ENCODE data around the gene NAGS.

NAGS gene

GRCh38 chr17:44006598-44007345 lies 2.4 kb downstream of the NAGS start (continued):
- TF ChIP-seq, protein P1, sequence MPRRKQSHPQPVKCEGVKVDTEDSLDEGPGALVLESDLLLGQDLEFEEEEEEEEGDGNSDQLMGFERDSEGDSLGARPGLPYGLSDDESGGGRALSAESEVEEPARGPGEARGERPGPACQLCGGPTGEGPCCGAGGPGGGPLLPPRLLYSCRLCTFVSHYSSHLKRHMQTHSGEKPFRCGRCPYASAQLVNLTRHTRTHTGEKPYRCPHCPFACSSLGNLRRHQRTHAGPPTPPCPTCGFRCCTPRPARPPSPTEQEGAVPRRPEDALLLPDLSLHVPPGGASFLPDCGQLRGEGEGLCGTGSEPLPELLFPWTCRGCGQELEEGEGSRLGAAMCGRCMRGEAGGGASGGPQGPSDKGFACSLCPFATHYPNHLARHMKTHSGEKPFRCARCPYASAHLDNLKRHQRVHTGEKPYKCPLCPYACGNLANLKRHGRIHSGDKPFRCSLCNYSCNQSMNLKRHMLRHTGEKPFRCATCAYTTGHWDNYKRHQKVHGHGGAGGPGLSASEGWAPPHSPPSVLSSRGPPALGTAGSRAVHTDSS (tag by site-specific recombination; IDR thresholded peaks at IDR 0.05): no peak
- TF ChIP-seq, protein P2, sequence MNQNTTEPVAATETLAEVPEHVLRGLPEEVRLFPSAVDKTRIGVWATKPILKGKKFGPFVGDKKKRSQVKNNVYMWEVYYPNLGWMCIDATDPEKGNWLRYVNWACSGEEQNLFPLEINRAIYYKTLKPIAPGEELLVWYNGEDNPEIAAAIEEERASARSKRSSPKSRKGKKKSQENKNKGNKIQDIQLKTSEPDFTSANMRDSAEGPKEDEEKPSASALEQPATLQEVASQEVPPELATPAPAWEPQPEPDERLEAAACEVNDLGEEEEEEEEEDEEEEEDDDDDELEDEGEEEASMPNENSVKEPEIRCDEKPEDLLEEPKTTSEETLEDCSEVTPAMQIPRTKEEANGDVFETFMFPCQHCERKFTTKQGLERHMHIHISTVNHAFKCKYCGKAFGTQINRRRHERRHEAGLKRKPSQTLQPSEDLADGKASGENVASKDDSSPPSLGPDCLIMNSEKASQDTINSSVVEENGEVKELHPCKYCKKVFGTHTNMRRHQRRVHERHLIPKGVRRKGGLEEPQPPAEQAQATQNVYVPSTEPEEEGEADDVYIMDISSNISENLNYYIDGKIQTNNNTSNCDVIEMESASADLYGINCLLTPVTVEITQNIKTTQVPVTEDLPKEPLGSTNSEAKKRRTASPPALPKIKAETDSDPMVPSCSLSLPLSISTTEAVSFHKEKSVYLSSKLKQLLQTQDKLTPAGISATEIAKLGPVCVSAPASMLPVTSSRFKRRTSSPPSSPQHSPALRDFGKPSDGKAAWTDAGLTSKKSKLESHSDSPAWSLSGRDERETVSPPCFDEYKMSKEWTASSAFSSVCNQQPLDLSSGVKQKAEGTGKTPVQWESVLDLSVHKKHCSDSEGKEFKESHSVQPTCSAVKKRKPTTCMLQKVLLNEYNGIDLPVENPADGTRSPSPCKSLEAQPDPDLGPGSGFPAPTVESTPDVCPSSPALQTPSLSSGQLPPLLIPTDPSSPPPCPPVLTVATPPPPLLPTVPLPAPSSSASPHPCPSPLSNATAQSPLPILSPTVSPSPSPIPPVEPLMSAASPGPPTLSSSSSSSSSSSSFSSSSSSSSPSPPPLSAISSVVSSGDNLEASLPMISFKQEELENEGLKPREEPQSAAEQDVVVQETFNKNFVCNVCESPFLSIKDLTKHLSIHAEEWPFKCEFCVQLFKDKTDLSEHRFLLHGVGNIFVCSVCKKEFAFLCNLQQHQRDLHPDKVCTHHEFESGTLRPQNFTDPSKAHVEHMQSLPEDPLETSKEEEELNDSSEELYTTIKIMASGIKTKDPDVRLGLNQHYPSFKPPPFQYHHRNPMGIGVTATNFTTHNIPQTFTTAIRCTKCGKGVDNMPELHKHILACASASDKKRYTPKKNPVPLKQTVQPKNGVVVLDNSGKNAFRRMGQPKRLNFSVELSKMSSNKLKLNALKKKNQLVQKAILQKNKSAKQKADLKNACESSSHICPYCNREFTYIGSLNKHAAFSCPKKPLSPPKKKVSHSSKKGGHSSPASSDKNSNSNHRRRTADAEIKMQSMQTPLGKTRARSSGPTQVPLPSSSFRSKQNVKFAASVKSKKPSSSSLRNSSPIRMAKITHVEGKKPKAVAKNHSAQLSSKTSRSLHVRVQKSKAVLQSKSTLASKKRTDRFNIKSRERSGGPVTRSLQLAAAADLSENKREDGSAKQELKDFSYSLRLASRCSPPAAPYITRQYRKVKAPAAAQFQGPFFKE (tag by site-specific recombination; IDR thresholded peaks at IDR 0.05; ENCODE audit: borderline replicate concordance): no peak
- TF ChIP-seq ZNF157 (tag by site-specific recombination; IDR thresholded peaks at IDR 0.05): no peak
- TF ChIP-seq ZBTB20 (tag by site-specific recombination; IDR thresholded peaks at IDR 0.05): no peak
- TF ChIP-seq SP2 (tag by site-specific recombination; IDR thresholded peaks at IDR 0.05): peak; percentile 95
- no peak for TF ChIP-seq ZNF169 (tag by site-specific recombination; IDR thresholded peaks at IDR 0.05)
- no peak for TF ChIP-seq ZNF639 (tag by site-specific recombination; IDR thresholded peaks at IDR 0.05)
- TF ChIP-seq, protein P3, sequence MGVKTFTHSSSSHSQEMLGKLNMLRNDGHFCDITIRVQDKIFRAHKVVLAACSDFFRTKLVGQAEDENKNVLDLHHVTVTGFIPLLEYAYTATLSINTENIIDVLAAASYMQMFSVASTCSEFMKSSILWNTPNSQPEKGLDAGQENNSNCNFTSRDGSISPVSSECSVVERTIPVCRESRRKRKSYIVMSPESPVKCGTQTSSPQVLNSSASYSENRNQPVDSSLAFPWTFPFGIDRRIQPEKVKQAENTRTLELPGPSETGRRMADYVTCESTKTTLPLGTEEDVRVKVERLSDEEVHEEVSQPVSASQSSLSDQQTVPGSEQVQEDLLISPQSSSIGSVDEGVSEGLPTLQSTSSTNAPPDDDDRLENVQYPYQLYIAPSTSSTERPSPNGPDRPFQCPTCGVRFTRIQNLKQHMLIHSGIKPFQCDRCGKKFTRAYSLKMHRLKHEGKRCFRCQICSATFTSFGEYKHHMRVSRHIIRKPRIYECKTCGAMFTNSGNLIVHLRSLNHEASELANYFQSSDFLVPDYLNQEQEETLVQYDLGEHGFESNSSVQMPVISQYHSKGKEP (tag by site-specific recombination; IDR thresholded peaks at IDR 0.05): no peak
- 0 out of 2 replicates have a peak, but pooled peaks have one; percentile 34 for TF ChIP-seq ZSCAN30 (tag by site-specific recombination; IDR thresholded peaks at IDR 0.05)
- TF ChIP-seq ZFP3 (tag by site-specific recombination; IDR thresholded peaks at IDR 0.05; ENCODE audit: low read depth): no peak
- no peak for TF ChIP-seq ZNF514 (tag by site-specific recombination; IDR thresholded peaks at IDR 0.05)
- no peak for TF ChIP-seq ZNF292 (tag by site-specific recombination; IDR thresholded peaks at IDR 0.05; ENCODE audit: borderline replicate concordance, low read depth)
- no peak for TF ChIP-seq ZNF843 (tag by site-specific recombination; IDR thresholded peaks at IDR 0.05)
- TF ChIP-seq ZBTB17 (tag by site-specific recombination; IDR thresholded peaks at IDR 0.05): peak; percentile 98
- TF ChIP-seq ZNF121 (tag by site-specific recombination; IDR thresholded peaks at IDR 0.05): no peak
- TF ChIP-seq ZBTB48 (tag by site-specific recombination; IDR thresholded peaks at IDR 0.05): no peak
- TF ChIP-seq ZNF416 (tag by site-specific recombination; IDR thresholded peaks at IDR 0.05): no peak
- no peak for TF ChIP-seq ZBTB1 (tag by site-specific recombination; IDR thresholded peaks at IDR 0.05)
- no peak for TF ChIP-seq HIC1 (tag by site-specific recombination; IDR thresholded peaks at IDR 0.05)
- TF ChIP-seq SCRT1 (tag by site-specific recombination; IDR thresholded peaks at IDR 0.05; ENCODE audit: borderline replicate concordance): no peak
- TF ChIP-seq ZNF658 (tag by site-specific recombination; IDR thresholded peaks at IDR 0.05): no peak
- TF ChIP-seq ZNF701 (tag by site-specific recombination; IDR thresholded peaks at IDR 0.05): no peak
- TF ChIP-seq ZNF501 (tag by site-specific recombination; IDR thresholded peaks at IDR 0.05): no peak
- TF ChIP-seq, protein P4, sequence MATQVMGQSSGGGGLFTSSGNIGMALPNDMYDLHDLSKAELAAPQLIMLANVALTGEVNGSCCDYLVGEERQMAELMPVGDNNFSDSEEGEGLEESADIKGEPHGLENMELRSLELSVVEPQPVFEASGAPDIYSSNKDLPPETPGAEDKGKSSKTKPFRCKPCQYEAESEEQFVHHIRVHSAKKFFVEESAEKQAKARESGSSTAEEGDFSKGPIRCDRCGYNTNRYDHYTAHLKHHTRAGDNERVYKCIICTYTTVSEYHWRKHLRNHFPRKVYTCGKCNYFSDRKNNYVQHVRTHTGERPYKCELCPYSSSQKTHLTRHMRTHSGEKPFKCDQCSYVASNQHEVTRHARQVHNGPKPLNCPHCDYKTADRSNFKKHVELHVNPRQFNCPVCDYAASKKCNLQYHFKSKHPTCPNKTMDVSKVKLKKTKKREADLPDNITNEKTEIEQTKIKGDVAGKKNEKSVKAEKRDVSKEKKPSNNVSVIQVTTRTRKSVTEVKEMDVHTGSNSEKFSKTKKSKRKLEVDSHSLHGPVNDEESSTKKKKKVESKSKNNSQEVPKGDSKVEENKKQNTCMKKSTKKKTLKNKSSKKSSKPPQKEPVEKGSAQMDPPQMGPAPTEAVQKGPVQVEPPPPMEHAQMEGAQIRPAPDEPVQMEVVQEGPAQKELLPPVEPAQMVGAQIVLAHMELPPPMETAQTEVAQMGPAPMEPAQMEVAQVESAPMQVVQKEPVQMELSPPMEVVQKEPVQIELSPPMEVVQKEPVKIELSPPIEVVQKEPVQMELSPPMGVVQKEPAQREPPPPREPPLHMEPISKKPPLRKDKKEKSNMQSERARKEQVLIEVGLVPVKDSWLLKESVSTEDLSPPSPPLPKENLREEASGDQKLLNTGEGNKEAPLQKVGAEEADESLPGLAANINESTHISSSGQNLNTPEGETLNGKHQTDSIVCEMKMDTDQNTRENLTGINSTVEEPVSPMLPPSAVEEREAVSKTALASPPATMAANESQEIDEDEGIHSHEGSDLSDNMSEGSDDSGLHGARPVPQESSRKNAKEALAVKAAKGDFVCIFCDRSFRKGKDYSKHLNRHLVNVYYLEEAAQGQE (tag by site-specific recombination; IDR thresholded peaks at IDR 0.05): no peak

All from HEK293 (cell line).